ENCODE measurements around the gene DIAPH2.
A peak's percentile ranks its signal among the peaks of the same experiment; 100 is the strongest.

The DIAPH2 gene

DNA sequence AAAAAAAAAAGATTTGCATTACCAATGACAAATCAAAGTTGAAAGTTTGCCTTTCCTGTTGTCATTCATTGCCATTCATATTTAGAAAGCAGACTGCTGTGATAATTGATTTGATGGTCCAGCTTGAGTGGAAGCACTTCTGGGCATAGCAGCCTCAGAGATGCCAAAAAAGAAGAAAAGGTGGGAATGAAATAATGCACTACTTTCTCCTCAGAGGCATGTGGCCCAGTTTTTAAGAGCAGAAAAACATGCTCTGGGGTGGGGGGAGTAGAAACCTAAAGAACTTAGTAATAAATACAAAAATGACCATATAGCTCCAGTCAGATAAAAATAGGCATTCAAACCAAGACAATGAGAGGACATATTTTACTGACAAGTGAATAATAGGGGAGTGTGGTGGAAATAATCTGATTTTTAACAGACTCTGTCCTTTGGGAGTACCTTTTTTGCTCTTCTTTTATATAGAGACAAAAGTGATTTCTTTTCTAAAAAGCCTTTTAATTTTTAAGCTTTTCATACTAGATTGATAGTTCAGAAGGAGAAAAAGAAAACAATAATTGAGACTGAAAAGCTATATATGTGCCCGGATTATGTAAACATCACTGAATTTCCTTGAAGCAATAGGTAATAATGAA is 798.1 kb downstream of the DIAPH2 start:
- DNase-seq (ENCODE audit: low read depth), result no peak

DNA sequence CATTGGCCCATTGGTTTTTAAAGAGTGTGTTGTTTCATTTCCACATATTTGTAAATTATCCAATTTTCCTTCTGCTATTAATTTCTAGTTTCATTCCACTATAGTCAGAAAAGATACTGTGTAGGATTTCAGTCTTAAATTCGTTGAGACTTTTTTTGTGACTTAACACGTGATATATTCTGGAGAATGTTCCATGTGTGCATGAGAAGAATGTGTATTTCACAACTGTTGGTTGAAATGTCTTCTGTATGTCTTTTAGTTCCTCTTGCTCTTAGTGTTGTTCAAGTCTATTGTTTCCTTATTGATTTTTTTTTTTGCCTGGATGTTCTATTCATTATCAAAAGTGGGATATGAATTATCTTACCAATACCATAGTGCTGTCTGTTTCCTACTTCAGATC is 806.0 kb downstream of the DIAPH2 start:
- DNase-seq (ENCODE audit: low read depth), result no peak

DNA sequence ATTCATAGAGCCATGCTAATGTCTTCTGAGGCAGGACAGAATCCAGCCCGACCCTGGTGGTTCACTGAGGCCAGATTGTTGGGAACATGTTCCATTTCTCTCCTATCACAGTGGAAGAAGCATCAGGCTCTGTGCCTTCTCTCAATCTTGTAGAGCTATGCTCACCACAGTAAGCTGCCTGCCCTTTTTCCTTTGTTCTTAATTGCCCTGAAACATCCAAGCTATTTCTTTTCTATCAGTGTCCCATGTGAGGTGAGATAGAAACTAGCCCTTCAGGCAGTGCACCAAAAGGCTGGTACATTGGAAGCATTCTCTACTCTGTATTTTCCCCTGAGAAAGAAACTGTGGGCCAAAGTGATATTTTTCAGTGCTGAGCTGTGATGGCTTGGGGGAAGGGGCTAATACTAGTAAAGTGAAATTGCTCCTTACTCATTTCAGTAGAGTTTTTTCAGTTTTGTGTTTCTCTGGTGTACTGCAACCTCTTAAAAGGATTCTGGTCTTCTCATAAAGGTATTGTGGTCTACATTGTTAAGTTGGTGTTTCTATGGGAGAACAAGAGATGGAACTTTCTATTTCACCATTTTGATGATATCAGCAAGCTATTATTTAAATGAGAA is 810.2 kb downstream of the DIAPH2 start:
- DNase-seq (ENCODE audit: low read depth), result no peak

DNA sequence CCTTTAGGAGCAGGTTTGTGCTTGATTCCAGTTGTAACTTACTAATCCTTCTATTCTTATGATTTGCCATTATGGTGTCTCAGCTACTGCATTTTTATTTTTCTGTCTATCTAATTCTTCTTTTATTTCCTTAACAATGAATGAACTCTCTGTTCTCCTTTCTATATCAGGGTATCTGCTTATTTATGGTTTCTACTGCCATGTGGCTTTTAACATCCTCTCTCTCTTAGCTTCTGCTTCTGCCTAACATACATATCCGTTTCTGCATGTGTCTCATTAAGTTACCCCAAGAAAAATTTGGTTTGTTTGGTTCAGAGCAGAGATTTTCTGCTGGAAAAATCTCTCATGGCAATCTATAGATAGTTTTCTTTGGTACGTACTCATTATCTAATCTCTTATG is 813.5 kb downstream of the DIAPH2 start:
- no peak for DNase-seq (ENCODE audit: low read depth)

DNA sequence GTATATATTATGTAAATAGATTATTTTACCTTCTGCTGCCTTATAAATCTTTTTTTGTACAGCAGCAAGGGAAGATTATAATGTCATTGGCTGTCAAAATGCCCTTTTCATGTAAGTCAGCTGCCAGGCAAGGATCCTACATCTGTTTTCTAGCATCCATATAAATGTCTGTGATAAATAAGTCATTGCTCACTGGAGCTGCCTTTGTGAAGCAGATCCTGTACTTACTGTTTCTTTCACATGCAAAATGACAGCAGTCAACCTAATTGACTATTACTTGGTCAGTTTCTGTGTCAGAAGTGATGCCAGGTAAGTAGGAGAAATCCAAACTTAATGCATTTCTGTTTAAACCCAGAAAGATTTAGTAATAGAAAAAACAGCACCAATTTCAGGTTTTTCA is 819.8 kb downstream of the DIAPH2 start:
- no peak for DNase-seq (ENCODE audit: low read depth)

DNA sequence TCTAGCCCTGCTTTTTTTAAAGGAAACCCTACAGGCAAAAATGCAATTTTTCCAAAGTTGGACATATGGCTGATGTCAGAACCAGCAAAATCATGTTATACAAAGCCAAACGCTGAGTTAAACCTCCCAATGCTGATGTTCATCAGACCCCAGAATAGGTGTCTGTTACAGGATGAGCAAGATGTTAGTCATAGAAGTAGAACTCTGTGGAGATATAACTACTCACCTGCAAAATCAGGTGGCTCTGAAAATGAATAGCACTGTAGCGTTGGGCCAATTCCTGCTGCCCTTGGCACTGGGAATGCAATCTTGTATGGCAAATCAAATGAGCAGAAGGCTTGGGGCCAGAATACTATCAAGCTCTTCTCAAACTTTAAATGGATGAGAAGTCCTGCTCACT is 833.1 kb downstream of the DIAPH2 start:
- DNase-seq (ENCODE audit: low read depth), result no peak

DNA sequence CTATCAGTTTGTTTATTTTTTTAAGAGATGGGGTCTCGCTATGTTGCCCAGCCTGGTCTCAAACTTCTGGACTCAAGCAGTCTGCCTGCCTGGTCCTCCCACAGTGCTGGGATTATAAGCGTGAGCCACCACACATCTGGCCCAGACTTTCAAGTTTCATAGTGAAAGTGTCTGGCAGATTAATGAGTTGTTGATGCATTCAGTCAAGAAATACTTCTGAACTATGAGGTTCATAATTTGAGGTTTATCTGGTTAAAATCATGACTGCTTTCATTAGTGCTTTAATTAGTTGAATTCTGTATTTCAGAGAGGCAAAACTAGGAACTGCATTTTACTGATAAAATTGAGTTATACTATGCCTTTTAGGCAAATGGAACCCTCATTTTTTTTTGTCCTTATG is 837.7 kb downstream of the DIAPH2 start:
- no peak for DNase-seq (ENCODE audit: low read depth)

DNA sequence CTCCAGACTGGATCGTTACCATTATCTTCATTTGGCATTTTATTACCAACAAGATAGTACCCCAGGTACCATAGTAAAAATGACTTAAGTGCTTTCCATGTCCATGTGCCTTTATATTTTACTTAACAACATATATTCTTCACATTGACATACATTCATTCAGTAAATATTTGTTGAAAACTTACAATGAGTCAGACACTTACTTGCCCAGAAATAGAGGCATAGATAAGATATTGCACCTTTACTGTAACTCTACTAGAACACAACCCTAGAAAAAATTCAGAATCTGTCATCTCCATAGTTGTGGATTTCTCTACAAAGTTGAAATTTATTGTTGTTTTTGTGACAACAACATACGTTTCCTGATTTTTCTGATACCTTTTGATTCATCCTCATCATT is 839.7 kb downstream of the DIAPH2 start:
- DNase-seq (ENCODE audit: low read depth), result no peak

DNA sequence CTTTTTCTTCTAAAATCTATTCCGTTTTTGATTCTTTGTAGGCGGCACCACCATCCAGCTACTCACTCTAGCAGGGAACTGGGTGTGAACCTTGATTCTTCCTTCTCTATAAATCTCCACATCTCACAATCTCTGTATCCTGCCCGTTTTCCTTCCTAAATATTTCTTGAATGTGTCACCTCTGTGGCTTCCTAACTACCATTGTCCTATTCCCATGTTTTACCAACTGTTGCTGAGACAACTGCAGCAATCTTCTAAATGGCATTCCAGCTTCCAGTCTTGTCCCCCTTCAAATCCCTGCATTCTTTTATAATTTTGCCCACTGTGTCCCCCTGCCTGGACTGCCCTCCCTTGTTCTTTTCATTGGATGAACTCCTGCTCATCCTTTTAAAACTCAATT is 840.4 kb downstream of the DIAPH2 start:
- DNase-seq (ENCODE audit: low read depth), result no peak

DNA sequence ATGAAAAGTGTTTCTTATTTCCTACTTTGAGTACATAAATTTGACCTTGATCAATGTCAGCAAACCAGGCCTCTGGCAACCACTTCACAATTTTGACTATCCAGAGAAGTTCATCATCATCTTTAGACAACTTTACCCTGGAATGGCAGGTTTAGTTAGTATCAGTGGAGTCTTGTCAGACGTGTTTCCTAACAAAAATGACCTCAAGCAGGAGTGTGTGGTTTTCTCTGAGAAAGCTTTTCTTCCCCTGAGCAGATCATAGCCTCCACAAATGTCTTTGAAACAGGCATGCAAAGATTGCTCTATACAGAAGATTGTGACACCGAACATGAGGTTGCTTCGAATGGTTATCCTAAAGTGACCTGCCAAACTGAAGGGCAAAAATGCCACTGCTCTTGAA is 841.3 kb downstream of the DIAPH2 start:
- no peak for DNase-seq (ENCODE audit: low read depth)

DNA sequence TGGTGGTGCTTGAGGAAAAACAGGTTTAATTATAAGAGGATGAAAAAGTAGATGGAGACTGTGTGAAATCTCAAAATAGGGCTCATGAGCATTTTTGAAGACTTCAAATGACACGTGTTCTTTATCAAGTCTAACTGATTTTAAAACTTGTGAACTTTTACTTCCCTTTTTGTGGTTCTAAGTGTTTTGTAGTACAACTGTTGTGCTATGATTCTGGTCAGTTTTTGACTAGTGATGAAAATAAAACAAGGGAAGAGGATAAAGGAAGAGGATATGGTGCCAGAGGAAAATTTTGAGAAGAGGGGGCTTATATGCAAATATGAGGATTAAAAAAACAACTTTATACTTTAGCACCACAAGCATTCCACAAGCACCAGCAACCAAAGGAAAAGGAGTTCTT is 843.1 kb downstream of the DIAPH2 start:
- no peak for DNase-seq (ENCODE audit: low read depth)

DNA sequence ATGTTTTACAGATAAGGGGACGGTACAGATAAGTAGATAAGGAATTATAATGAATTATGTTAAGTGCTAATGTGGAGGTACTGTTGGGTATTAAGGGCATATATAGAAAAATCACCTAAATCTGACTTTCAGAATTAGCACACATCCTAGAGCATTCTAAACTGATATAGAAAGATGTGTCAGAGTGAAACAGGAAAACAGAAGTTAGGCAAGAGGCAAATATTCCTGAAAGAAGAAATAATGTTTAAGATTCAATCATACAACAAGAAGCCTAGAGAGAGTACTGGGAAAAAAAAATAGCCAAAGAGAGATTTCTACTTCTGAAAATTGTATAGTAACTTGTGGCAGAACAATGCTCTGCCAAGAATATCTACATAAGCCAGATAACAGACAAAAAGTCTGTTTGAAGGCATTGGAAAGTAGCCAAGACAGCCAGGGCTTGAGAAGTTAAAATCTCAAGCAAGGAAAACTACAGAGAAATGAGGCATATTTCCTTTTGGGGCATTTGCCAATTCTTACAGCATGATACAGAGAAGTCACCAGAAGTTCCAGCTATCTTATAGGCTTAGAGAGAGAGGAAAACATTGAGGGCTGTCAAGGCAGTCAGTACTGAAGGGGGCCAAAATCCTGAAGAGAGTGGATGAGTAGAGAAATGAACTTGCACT is 845.0 kb downstream of the DIAPH2 start:
- no peak for DNase-seq (ENCODE audit: low read depth)

DNA sequence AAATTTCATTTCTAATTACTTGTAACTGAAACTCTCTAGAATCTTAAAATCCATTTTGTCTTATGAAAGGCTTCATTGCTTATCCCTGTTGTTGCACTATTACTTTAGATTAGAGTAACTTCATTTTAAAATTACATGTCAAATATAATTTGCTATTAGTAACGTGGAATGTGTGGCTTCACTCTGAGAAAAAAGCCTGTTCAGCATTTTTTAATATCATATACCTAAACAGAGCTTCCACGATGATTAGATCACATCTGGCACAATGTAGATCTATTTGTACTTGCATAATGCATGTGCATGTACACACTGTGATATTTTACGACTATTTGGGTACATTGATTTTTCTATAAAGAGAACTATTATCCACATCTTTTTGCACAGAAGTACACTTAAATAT is 847.2 kb downstream of the DIAPH2 start:
- no peak for DNase-seq (ENCODE audit: low read depth)

DNA sequence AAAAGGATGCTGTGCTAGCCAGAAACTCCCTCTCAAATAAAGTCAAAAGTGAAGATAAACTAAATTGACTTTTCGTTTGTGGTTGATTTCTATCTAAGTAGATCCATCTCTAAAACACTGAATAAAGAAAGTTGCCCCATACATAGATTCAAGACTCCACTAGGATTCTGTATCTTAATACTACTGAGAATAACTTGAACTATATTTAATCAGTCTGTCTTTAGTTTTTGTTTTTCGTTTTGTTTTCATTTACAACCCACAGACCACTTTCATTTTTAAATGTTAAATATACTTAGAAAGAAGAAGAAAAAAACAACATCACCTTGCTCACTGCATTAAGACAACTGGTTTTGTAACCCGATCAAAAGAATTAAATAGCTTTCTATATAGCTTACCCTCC is 854.1 kb downstream of the DIAPH2 start:
- no peak for DNase-seq (ENCODE audit: low read depth)

DNA sequence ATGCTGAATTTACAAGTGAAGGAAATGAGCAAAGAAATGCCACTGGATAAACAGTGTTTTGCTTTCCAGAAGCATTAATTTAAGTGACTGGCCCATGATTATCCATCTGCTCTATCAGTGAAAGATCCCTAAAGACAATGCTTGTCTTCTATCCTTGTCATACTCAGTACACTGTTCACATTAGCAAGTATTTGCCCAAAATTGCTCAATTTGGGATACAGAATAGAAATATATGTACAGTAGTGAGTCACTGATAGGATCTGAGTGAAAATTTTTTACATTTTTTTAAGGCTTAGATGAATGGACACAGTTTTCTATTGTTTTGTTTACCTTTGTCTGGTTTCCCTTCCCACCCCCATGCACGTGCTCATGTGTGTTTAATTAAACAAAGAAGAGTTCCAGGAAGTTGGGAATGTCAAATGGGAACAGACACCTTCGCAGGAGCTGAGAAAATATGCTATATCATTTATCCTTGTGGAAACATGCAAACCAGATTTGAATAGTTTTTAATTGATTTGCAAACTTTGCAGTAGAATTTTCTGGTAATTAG is 855.4 kb downstream of the DIAPH2 start:
- no peak for DNase-seq (ENCODE audit: low read depth)

DNA sequence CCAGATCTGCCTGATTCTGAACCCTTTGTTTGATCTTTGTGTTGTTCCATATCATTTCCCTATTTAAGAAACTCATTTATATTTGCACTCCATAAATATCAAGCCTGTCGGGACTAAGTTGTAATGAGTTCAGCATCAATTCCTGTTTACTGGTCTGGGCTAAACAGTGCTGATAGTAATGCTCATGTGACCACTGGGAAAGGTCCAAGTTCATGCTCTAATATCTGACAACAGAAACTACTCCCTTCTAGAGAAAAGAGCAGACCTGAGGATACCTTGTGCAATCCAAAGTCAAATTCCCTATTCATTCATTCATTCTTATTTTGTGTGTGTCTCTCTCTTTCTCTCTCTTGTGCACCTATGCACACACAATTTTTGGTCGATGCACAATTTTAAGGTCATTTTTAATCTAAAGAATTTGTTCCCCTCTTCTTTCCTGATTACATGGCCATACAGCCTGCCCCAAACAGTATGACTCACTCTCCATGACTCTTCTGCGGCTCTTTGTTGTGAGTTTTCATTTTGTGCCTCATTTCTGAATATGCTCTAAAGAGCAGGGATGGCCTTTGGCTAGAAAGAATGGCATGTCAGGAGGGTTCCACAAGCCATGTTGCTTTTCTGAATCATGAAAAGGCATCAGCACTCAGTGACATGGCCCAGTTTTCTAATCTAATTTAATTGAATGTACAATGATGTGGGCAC is 863.4 kb downstream of the DIAPH2 start:
- no peak for DNase-seq (ENCODE audit: low read depth)

DNA sequence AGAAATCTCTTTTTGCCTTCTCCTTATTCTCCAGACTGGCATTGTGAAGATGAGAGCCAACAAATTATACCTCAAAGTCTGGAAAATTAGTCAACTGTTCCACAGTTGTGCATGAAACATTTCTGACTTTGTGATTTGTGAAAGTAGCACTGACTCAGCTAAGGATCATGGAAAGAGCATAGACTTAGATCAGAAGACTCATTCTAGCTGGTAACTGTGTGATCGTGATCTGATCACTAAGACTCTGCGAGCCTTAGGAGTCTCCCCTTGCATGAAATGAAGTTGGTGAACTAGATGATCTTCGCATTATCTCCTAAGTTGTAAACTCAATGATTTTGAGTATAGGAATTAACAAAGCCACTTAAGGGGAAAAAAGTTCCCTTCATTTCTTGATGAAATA is 867.2 kb downstream of the DIAPH2 start:
- DNase-seq (ENCODE audit: low read depth), result no peak

DNA sequence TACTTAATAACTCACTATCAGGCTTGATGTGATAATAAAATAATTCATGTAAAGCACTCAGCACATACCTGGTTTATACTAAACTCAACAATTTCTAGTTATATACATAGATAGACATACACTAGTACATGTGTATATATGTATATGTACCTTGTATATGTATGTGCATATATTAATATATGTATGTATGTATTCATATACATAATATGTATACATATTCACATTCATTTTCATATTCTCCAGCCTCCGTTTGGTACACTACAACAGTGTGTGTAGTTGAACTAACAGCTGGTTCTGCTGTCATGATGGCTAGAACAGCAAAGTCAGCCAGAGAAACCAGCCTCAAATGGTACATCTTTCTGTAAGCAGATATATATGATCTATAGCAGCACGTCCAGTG is 869.2 kb downstream of the DIAPH2 start:
- no peak for DNase-seq (ENCODE audit: low read depth)

DNA sequence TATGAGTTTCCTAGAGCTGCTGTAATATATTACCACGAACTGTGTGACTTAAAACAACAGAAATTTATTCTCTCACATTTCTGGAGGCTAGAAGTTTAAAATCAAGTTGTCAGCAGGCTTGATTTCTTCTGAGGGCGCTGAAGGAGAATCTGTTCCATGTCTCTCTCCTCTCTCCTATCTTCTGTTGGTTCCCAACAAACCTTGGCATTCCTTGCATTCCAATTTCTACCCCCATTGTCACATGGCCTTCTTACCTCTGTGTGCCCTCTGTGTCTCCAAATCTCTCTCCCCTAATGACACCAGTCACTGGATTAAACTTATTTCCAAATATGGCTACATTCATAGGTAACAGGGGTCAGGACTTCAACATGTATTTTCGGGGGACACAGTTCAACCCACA is 871.7 kb downstream of the DIAPH2 start:
- no peak for DNase-seq (ENCODE audit: low read depth)

DNA sequence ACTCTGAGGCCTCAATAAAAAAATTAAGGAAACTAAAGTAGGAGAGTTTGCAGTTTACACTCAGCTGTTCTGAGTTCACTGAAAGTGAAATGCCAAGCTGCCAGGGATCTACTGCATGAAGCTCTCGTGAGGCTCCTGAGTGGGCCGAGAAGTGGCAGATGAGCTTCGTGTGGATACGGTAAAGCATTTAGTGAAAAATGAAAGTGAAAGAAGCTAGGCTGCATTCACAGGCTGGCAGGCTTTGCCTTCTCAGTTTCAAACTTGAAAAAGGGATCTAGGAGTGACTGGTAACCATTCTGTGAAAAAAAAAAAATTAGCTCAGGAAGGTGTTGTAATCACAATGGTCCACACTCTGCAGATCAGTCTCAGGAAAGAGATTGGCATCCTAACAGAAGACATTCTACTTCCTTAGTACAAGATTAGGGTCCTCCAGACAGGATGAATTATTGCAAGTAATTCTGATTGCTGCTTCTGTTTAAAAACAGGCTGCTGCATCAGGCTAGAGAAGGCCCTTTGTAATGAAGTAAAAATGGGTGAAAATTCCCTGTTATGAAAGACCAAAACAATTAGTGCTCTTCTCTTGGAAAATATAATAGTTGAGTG is 879.0 kb downstream of the DIAPH2 start:
- peak; percentile 1 for DNase-seq (ENCODE audit: low read depth)

DNA sequence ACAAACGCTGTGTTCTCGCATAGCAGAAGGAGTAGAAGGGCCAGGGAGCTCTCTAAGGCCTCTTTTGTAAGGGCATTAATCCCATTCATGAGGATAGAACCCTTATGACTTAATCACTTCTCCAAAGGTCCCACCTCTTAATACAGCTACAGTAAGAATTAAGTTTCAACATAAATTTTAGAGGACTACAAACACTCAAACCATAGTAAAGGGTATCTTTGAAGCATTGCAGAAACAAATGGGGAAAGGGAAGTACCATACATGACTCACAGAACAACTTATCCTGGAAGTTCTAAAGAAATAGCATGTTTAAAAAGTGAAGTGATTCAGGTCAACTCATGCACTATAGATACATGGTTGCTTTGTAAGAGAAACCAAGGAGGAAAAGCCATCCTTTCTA is 879.9 kb downstream of the DIAPH2 start:
- DNase-seq (ENCODE audit: low read depth), result no peak

DNA sequence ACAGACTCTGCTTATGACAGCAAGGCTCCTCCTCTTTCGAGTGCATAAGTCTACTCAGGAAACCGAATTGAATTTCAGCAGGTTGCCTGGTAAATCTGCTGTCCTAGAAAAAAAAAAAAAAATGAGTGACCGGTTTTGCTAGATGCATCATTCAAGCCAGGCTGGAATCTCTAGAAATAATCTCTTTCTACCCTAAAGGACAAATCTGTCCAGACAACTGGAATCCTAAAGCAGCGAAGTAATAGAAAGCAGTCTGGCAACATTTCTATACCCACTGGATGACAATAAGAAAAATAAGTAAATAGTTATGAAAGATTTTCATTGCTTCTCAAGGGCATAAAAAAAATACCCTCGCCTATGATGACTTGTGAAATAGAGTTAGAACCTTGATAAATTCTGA is 902.5 kb downstream of the DIAPH2 start:
- DNase-seq (ENCODE audit: low read depth), result no peak

Data from activated T-cell treated with anti-CD3 and anti-CD28 coated beads for 48 hours (primary cell).